WTC11 (cell line): Measurements from ENCODE around the gene FRMD5. TPM values are rescaled to one million over a fixed set of nuclear protein-coding genes. Genes with fewer than 3 reads are reported as not detected.

Source experiments
- ATAC-seq: fragments of 200-7000 bp; cut with Tn5 transposase; 2 replicates; pipeline ENCODE4 v1.10.0; 2021; ENCODE audit warnings: mild to moderate bottlenecking, moderate library complexity
- CTCF ChIA-PET: fragments of 300-600 bp; sonication (Branson Sonifier 250); formaldehyde crosslinking; loops from one replicate; lab custom pipeline; 2021; ENCODE audit warnings: antibody characterized with exemption; lab: Charles Lee
- POLR2A ChIA-PET: fragments of 350-600 bp; sonication (Branson Sonifier 250); formaldehyde crosslinking; loops from one replicate; lab custom pipeline; 2021; ENCODE audit warnings: antibody characterized with exemption; lab: Charles Lee
- DNase-seq: peaks from one replicate; pipeline ENCODE4 v3.0.0; 2021; ENCODE audit warnings: low spot score
- H3K27ac Mint-ChIP-seq: 2 replicates; pipeline ENCODE4 v1.8.0; 2021; ENCODE audit warnings: mixed read lengths
- H3K27me3 Mint-ChIP-seq: 2 replicates; pipeline ENCODE4 v1.8.0; 2021; ENCODE audit warnings: low read depth, mild to moderate bottlenecking, moderate library complexity, mixed read lengths
- H3K36me3 Mint-ChIP-seq: 2 replicates; pipeline ENCODE4 v1.8.0; 2021; ENCODE audit warnings: mixed read lengths
- H3K4me1 Mint-ChIP-seq: 2 replicates; pipeline ENCODE4 v1.8.0; 2022; ENCODE audit warnings: mixed read lengths
- H3K4me3 Mint-ChIP-seq: 2 replicates; pipeline ENCODE4 v1.8.0; 2021; ENCODE audit warnings: mild to moderate bottlenecking, moderate library complexity, mixed read lengths
- H3K9me3 Mint-ChIP-seq: 2 replicates; pipeline ENCODE4 v1.8.0; 2021; ENCODE audit warnings: mixed read lengths
- ATF1 ChIP-seq: sonication (generic); formaldehyde crosslinking; IDR thresholded peaks from 2 replicates; pipeline ENCODE4 v1.8.1; 2023; ENCODE audit warnings: mild to moderate bottlenecking, moderate library complexity, missing genetic modification reagents
- CTCF ChIP-seq: fragments of 200-600 bp; IDR thresholded peaks from 2 replicates; pipeline ENCODE4 v1.8.0; 2022; ENCODE audit warnings: antibody characterized with exemption
- FOXJ3 ChIP-seq: sonication (generic); formaldehyde crosslinking; IDR thresholded peaks from 2 replicates; pipeline ENCODE4 v1.9.0; 2021; ENCODE audit warnings: missing genetic modification reagents, mild to moderate bottlenecking, borderline replicate concordance
- GTF2I ChIP-seq: fragments of 250-450 bp; sonication (Bioruptor Pico); conservative IDR thresholded peaks from 2 replicates; pipeline ENCODE4 v1.4.0; 2021; ENCODE audit warnings: mild to moderate bottlenecking
- JUN ChIP-seq: sonication (generic); formaldehyde crosslinking; IDR thresholded peaks from 2 replicates; pipeline ENCODE4 v1.8.0; 2023; ENCODE audit warnings: mild to moderate bottlenecking, missing genetic modification reagents
- KAT7 ChIP-seq: sonication (generic); formaldehyde crosslinking; IDR thresholded peaks from 2 replicates; pipeline ENCODE4 v1.8.1; 2023; ENCODE audit warnings: missing genetic modification reagents, mild to moderate bottlenecking, borderline replicate concordance
- NFATC4 ChIP-seq: fragments of 250-450 bp; sonication (Bioruptor Pico); IDR thresholded peaks from 2 replicates; pipeline ENCODE4 v1.9.0; 2021; ENCODE audit warnings: mild to moderate bottlenecking
- OVOL2 ChIP-seq: fragments of 250-450 bp; sonication (Bioruptor Pico); IDR thresholded peaks from 2 replicates; pipeline ENCODE4 v1.9.0; 2021; ENCODE audit warnings: mild to moderate bottlenecking, borderline replicate concordance
- SMAD3 ChIP-seq: sonication (generic); formaldehyde crosslinking; IDR thresholded peaks from 2 replicates; pipeline ENCODE4 v1.8.0; 2022; ENCODE audit warnings: missing genetic modification reagents, mild to moderate bottlenecking, borderline replicate concordance
- SMAD4 ChIP-seq: sonication (generic); formaldehyde crosslinking; IDR thresholded peaks from 2 replicates; pipeline ENCODE4 v1.8.0; 2022; ENCODE audit warnings: mild to moderate bottlenecking, missing genetic modification reagents
- STAT6 ChIP-seq: sonication (generic); formaldehyde crosslinking; conservative IDR thresholded peaks from 2 replicates; pipeline ENCODE4 v1.8.1; 2023; ENCODE audit warnings: mild to moderate bottlenecking, low read depth, missing genetic modification reagents, moderate library complexity
- TEAD1 ChIP-seq: sonication (generic); formaldehyde crosslinking; IDR thresholded peaks from 2 replicates; pipeline ENCODE4 v1.8.0; 2022; ENCODE audit warnings: mild to moderate bottlenecking, missing genetic modification reagents
- ZMAT4 ChIP-seq: fragments of 250-450 bp; sonication (Bioruptor Pico); IDR thresholded peaks from 2 replicates; pipeline ENCODE4 v1.9.0; 2021; ENCODE audit warnings: mild to moderate bottlenecking
- ZNF317 ChIP-seq: sonication (generic); formaldehyde crosslinking; IDR thresholded peaks from 2 replicates; pipeline ENCODE4 v1.8.1; 2023; ENCODE audit warnings: low read depth, mild to moderate bottlenecking, moderate library complexity, missing genetic modification reagents, borderline replicate concordance
- ZNF532 ChIP-seq: fragments of 250-450 bp; sonication (Bioruptor Pico); IDR thresholded peaks from 2 replicates; pipeline ENCODE4 v1.9.0; 2021; ENCODE audit warnings: mild to moderate bottlenecking, borderline replicate concordance
- ZNF671 ChIP-seq: fragments of 250-450 bp; sonication (Bioruptor Pico); IDR thresholded peaks from 2 replicates; pipeline ENCODE4 v1.8.0; 2021; ENCODE audit warnings: mild to moderate bottlenecking
- total RNA-seq: library from RNA; stranded (reverse); gene quantifications from 3 replicates; pipeline ENCODE4 v1.2.3, GENCODE V29; 2021
- TF ChIP-seq, protein P1 (sequence below): sonication (generic); formaldehyde crosslinking; IDR thresholded peaks from 2 replicates; pipeline ENCODE4 v1.8.1; 2022; ENCODE audit warnings: low read depth, mild to moderate bottlenecking, moderate library complexity, missing genetic modification reagents, borderline replicate concordance
- TF ChIP-seq, protein P2 (sequence below): sonication (generic); formaldehyde crosslinking; IDR thresholded peaks from 2 replicates; pipeline ENCODE4 v1.8.1; 2023; ENCODE audit warnings: mild to moderate bottlenecking, missing genetic modification reagents
- TF ChIP-seq, protein P3 (sequence below): sonication (generic); formaldehyde crosslinking; IDR thresholded peaks from 2 replicates; pipeline ENCODE4 v1.8.1; 2023; ENCODE audit warnings: mild to moderate bottlenecking, missing genetic modification reagents, moderate library complexity

FRMD5 gene
- total RNA-seq, 1 experiment from 2014 or later: 14.1 TPM

- TF ChIP-seq, protein P1, sequence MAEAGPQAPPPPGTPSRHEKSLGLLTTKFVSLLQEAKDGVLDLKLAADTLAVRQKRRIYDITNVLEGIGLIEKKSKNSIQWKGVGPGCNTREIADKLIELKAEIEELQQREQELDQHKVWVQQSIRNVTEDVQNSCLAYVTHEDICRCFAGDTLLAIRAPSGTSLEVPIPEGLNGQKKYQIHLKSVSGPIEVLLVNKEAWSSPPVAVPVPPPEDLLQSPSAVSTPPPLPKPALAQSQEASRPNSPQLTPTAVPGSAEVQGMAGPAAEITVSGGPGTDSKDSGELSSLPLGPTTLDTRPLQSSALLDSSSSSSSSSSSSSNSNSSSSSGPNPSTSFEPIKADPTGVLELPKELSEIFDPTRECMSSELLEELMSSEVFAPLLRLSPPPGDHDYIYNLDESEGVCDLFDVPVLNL (CRISPR knock-in tag): no peak
- TF ChIP-seq, all 79 proteins: peak for 0
Measured at GRCh38 chr15:44075535-44075934, 119.5 kb downstream of the FRMD5 start (continued).

DNA sequence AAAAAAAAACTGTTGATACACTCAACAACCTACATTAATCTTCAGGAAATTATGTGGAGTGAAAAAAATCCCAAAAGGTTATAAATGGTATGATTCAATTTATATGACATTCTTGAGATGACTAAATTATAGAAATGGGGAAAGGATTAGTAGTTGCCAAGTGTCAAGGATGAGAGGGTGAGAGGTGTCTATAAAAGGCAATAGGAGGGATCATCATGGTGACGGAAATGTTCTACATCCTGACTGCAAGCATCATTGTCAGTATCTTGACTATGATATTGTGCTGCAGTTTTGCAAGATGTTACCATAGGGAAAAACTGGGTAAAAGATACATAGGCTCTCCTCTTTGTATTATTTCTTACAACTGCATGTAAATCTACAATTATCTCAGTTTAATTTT, 125.6 kb downstream of the FRMD5 start:
- no peak overlapping the region for H3K27ac Mint-ChIP-seq
- no peaks in the 10 kb centered on the region for H3K9me3 Mint-ChIP-seq
- H3K27me3 Mint-ChIP-seq: no peaks in the 10 kb centered on the region
- H3K36me3 Mint-ChIP-seq: no peaks in the 10 kb centered on the region
- TF ChIP-seq ZNF532 (CRISPR knock-in tag) (no peak), ATF1 (CRISPR knock-in tag) (no peak), STAT6 (CRISPR knock-in tag) (no peak), ZNF671 (CRISPR knock-in tag) (no peak), CTCF (no peak), OVOL2 (CRISPR knock-in tag) (no peak), ZNF317 (CRISPR knock-in tag) (no peak), FOXJ3 (CRISPR knock-in tag) (no peak), SMAD3 (CRISPR knock-in tag) (no peak), NFATC4 (CRISPR knock-in tag) (no peak), TEAD1 (no peak), ZMAT4 (CRISPR knock-in tag) (no peak), KAT7 (CRISPR knock-in tag) (no peak), JUN (CRISPR knock-in tag) (no peak), GTF2I (CRISPR knock-in tag) (no peak), SMAD4 (no peak)
- TF ChIP-seq, protein P2, sequence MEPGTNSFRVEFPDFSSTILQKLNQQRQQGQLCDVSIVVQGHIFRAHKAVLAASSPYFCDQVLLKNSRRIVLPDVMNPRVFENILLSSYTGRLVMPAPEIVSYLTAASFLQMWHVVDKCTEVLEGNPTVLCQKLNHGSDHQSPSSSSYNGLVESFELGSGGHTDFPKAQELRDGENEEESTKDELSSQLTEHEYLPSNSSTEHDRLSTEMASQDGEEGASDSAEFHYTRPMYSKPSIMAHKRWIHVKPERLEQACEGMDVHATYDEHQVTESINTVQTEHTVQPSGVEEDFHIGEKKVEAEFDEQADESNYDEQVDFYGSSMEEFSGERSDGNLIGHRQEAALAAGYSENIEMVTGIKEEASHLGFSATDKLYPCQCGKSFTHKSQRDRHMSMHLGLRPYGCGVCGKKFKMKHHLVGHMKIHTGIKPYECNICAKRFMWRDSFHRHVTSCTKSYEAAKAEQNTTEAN (CRISPR knock-in tag): no peak
- TF ChIP-seq, protein P3, sequence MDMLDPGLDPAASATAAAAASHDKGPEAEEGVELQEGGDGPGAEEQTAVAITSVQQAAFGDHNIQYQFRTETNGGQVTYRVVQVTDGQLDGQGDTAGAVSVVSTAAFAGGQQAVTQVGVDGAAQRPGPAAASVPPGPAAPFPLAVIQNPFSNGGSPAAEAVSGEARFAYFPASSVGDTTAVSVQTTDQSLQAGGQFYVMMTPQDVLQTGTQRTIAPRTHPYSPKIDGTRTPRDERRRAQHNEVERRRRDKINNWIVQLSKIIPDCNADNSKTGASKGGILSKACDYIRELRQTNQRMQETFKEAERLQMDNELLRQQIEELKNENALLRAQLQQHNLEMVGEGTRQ (CRISPR knock-in tag): no peak
- ATAC-seq (no peak), DNase-seq (no peak)
- H3K4me1 Mint-ChIP-seq: peaks cover 7% of the 10 kb centered on the region
- CTCF ChIA-PET: interaction anchor here (1.4 to 2.5 kb wide), 2 partner anchors 130 to 165 kb away, joined by 4 to 12 read pairs; no protein-coding TSS in a partner anchor
- POLR2A ChIA-PET: no interaction called here
- H3K4me3 Mint-ChIP-seq: no peak overlapping the region
